Mesothelial cell of epicardium (in vitro differentiated cells): ENCODE measurements around the gene CDPF1. TPM values are rescaled to one million over a fixed set of nuclear protein-coding genes. Genes with fewer than 3 reads are reported as not detected.

Experiments used
- DNase-seq, 2 experiments: peaks; one replicate each; pipeline ENCODE4 v3.0.0; 2021; ENCODE audit warnings: low spot score in 2 of 2; ENCODE audit not compliant: unreplicated experiment in 2 of 2
- H3K27ac Mint-ChIP-seq: 2 replicates; pipeline ENCODE4 v1.8.0; 2021; ENCODE audit warnings: mixed read lengths
- H3K27me3 Mint-ChIP-seq: 2 replicates; pipeline ENCODE4 v1.8.0; 2021; ENCODE audit warnings: low read depth, mixed read lengths
- H3K36me3 Mint-ChIP-seq: 2 replicates; pipeline ENCODE4 v1.8.0; 2021; ENCODE audit warnings: mixed read lengths
- H3K4me1 Mint-ChIP-seq: 2 replicates; pipeline ENCODE4 v1.8.0; 2021; ENCODE audit warnings: mixed read lengths
- H3K4me3 Mint-ChIP-seq: 2 replicates; pipeline ENCODE4 v1.8.0; 2021; ENCODE audit warnings: mild to moderate bottlenecking, moderate library complexity, mixed read lengths
- H3K9me3 Mint-ChIP-seq: 2 replicates; pipeline ENCODE4 v1.8.0; 2021; ENCODE audit warnings: mixed read lengths
- CTCF ChIP-seq: fragments of 200-600 bp; sonication (generic); IDR thresholded peaks from one replicate; pipeline ENCODE4 v1.5.0; 2021; ENCODE audit warnings: antibody characterized with exemption; ENCODE audit not compliant: unreplicated experiment
- total RNA-seq: library from RNA; stranded (reverse); gene quantifications from 3 replicates; pipeline ENCODE4 v1.2.1, GENCODE V29; 2021

Gene CDPF1
- total RNA-seq, 1 donor from 2014 or later: 12.8 TPM

- TF ChIP-seq CTCF: no peak
- Mint-ChIP-seq H3K27ac (no peak overlapping the region), H3K27me3 (no peaks in the 10 kb centered on the region), H3K36me3 (peaks cover 3% of the 10 kb centered on the region), H3K4me1 (peaks cover 6% of the 10 kb centered on the region), H3K9me3 (no peaks in the 10 kb centered on the region), H3K4me3 (no peak overlapping the region)
- DNase-seq: no peak
Measured at GRCh38 chr22:46244771-46245170, 5.3 kb downstream of the CDPF1 start.

- Mint-ChIP-seq H3K9me3 (no peaks in the 10 kb centered on the region), H3K27ac (no peak overlapping the region), H3K27me3 (no peaks in the 10 kb centered on the region), H3K36me3 (peaks cover 3% of the 10 kb centered on the region), H3K4me3 (no peak overlapping the region), H3K4me1 (no peaks in the 10 kb centered on the region)
- no peak for DNase-seq
- TF ChIP-seq CTCF: no peak
Measured at GRCh38 chr22:46242076-46242475, 8.0 kb downstream of the CDPF1 start.

GRCh38 chr22:46241396-46242007 lies 8.6 kb downstream of the CDPF1 start:
- Mint-ChIP-seq H3K27me3 (no peaks in the 10 kb centered on the region), H3K4me3 (no peak overlapping the region), H3K36me3 (peaks cover 5% of the 10 kb centered on the region), H3K27ac (no peak overlapping the region), H3K4me1 (no peaks in the 10 kb centered on the region), H3K9me3 (no peaks in the 10 kb centered on the region)
- TF ChIP-seq CTCF: no peak
- no peak for DNase-seq

- no peak for TF ChIP-seq CTCF
- H3K4me1 Mint-ChIP-seq: no peaks in the 10 kb centered on the region
- no peaks in the 10 kb centered on the region for H3K9me3 Mint-ChIP-seq
- H3K27ac Mint-ChIP-seq: no peak overlapping the region
- no peak overlapping the region for H3K4me3 Mint-ChIP-seq
- H3K27me3 Mint-ChIP-seq: no peaks in the 10 kb centered on the region
- DNase-seq: no peak
- peaks cover 7% of the 10 kb centered on the region for H3K36me3 Mint-ChIP-seq
Measured at GRCh38 chr22:46240907-46241306, 9.2 kb downstream of the CDPF1 start.

GRCh38 chr22:46240506-46240905 lies 9.6 kb downstream of the CDPF1 start:
- Mint-ChIP-seq H3K27me3 (no peaks in the 10 kb centered on the region), H3K27ac (no peak overlapping the region)

More at GRCh38 chr22:46240506-46240905, 9.6 kb downstream of the CDPF1 start:
- Mint-ChIP-seq H3K4me1 (no peaks in the 10 kb centered on the region), H3K36me3 (peaks cover 7% of the 10 kb centered on the region), H3K9me3 (no peaks in the 10 kb centered on the region), H3K4me3 (no peak overlapping the region)
- TF ChIP-seq CTCF: no peak
- DNase-seq: no peak
